HepG2 (cell line): ENCODE measurements around the gene TK1.

Source experiments
- EHMT2 ChIP-seq: fragments of 200-600 bp; sonication (generic); IDR thresholded peaks from 2 replicates; pipeline ENCODE4 v1.7.0; 2017; ENCODE audit warnings: antibody characterized with exemption, low read depth, low read length, borderline replicate concordance
- EP300 ChIP-seq, 3 experiments: sonication (generic) in 1 of 3; formaldehyde crosslinking in 1 of 3; IDR thresholded peaks; 2 replicates each; pipeline versions ENCODE4 v1.5.1 to v1.6.1; 2011 to 2020; ENCODE audit warnings: low read depth in 2 of 3, low read length in 2 of 3, borderline replicate concordance in 1 of 3, improper control_type of control experiment in 1 of 3, mild to moderate bottlenecking in 1 of 3, missing genetic modification reagents in 1 of 3, moderate library complexity in 1 of 3
- ESRRA ChIP-seq: sonication (generic); formaldehyde crosslinking; IDR thresholded peaks from 2 replicates; pipeline ENCODE4 v1.5.1; 2020; ENCODE audit warnings: mild to moderate bottlenecking, low read depth, missing genetic modification reagents
- NR2F1 ChIP-seq, 2 experiments: fragments of 450-650 bp in 1 of 2; formaldehyde crosslinking in 1 of 2; IDR thresholded peaks; 2 replicates each; pipeline versions ENCODE4 v1.5.0 to v1.6.1; 2016 to 2020; ENCODE audit warnings: mild to moderate bottlenecking in 1 of 2, missing compliant biosample characterization in 1 of 2, missing genetic modification reagents in 1 of 2, moderate library complexity in 1 of 2
- TAF1 ChIP-seq: sonication (generic); formaldehyde crosslinking; IDR thresholded peaks from 2 replicates; pipeline ENCODE4 v1.4.0; 2020; ENCODE audit warnings: missing genetic modification reagents
- TF ChIP-seq, protein P1 (sequence below): sonication (generic); formaldehyde crosslinking; IDR thresholded peaks from 2 replicates; pipeline ENCODE4 v1.4.0; 2020; ENCODE audit warnings: missing genetic modification reagents
- TF ChIP-seq, protein P2 (sequence below): sonication (generic); formaldehyde crosslinking; IDR thresholded peaks from 2 replicates; pipeline ENCODE4 v1.5.0; 2020; ENCODE audit warnings: mild to moderate bottlenecking, missing genetic modification reagents, moderate library complexity
- TF ChIP-seq, protein P3 (sequence below): sonication (generic); formaldehyde crosslinking; IDR thresholded peaks from 2 replicates; pipeline ENCODE4 v1.8.0; 2022; ENCODE audit warnings: missing genetic modification reagents, mild to moderate bottlenecking, moderate library complexity, borderline replicate concordance
- TF ChIP-seq, protein P4 (sequence below): IDR thresholded peaks from 2 replicates; pipeline ENCODE4 v1.6.1; 2018; ENCODE audit warnings: missing genetic modification reagents, mild to moderate bottlenecking, missing compliant biosample characterization

DNA sequence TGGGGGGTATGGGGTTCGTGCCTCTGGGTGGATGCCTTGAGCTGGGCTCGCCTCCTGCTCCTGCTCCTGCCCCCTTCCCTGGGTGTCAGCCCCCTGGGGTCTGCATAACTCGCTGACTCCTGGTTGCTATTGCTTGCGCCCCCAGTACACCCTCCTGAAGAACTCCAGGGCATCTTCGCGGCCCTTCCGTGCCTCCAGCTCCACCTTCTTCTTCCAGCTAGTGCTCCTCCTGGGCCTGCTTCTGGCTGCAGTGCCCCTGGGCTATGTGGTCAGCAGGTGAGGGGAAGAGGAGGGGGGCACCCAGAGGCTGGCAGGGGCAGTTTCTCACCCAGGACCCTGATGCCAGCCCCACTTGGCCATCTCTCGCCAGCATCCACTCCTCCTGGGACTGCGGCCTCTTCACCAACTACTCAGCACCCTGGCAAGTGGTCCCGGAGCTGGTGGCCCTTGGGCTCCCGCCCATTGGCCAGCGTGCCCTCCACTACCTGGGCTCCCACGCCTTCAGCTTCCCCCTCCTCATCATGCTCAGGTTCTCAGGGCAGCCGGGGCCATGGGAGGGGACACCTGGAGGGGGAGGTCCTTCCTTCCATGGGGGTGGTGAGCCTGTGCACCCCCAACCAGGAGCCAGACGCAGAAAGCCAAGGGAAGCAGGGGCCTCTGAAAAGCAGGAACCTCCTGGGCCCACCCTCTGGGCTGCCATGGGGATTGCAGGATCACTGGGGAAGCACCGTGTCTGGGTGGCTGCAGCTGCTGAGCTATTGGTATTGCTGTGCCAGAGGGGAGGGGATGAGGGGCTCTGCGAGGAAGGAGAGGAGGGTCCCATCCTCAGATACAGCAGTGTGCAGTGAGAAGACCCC lies 48.4 kb downstream of the TK1 start:
- TF ChIP-seq, protein P1, sequence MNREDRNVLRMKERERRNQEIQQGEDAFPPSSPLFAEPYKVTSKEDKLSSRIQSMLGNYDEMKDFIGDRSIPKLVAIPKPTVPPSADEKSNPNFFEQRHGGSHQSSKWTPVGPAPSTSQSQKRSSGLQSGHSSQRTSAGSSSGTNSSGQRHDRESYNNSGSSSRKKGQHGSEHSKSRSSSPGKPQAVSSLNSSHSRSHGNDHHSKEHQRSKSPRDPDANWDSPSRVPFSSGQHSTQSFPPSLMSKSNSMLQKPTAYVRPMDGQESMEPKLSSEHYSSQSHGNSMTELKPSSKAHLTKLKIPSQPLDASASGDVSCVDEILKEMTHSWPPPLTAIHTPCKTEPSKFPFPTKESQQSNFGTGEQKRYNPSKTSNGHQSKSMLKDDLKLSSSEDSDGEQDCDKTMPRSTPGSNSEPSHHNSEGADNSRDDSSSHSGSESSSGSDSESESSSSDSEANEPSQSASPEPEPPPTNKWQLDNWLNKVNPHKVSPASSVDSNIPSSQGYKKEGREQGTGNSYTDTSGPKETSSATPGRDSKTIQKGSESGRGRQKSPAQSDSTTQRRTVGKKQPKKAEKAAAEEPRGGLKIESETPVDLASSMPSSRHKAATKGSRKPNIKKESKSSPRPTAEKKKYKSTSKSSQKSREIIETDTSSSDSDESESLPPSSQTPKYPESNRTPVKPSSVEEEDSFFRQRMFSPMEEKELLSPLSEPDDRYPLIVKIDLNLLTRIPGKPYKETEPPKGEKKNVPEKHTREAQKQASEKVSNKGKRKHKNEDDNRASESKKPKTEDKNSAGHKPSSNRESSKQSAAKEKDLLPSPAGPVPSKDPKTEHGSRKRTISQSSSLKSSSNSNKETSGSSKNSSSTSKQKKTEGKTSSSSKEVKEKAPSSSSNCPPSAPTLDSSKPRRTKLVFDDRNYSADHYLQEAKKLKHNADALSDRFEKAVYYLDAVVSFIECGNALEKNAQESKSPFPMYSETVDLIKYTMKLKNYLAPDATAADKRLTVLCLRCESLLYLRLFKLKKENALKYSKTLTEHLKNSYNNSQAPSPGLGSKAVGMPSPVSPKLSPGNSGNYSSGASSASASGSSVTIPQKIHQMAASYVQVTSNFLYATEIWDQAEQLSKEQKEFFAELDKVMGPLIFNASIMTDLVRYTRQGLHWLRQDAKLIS (CRISPR knock-in tag) = no peak
- no peak for TF ChIP-seq EP300 (IDR thresholded peaks at IDR 0.05; ENCODE audit: low read depth in 2 of 2, low read length in 2 of 2)
- TF ChIP-seq EP300 (CRISPR knock-in tag; IDR thresholded peaks at IDR 0.05; ENCODE audit: borderline replicate concordance) = no peak
- no peak for TF ChIP-seq EHMT2
- TF ChIP-seq, protein P2, sequence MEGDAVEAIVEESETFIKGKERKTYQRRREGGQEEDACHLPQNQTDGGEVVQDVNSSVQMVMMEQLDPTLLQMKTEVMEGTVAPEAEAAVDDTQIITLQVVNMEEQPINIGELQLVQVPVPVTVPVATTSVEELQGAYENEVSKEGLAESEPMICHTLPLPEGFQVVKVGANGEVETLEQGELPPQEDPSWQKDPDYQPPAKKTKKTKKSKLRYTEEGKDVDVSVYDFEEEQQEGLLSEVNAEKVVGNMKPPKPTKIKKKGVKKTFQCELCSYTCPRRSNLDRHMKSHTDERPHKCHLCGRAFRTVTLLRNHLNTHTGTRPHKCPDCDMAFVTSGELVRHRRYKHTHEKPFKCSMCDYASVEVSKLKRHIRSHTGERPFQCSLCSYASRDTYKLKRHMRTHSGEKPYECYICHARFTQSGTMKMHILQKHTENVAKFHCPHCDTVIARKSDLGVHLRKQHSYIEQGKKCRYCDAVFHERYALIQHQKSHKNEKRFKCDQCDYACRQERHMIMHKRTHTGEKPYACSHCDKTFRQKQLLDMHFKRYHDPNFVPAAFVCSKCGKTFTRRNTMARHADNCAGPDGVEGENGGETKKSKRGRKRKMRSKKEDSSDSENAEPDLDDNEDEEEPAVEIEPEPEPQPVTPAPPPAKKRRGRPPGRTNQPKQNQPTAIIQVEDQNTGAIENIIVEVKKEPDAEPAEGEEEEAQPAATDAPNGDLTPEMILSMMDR (CRISPR knock-in tag) = no peak
- TF ChIP-seq, protein P3, sequence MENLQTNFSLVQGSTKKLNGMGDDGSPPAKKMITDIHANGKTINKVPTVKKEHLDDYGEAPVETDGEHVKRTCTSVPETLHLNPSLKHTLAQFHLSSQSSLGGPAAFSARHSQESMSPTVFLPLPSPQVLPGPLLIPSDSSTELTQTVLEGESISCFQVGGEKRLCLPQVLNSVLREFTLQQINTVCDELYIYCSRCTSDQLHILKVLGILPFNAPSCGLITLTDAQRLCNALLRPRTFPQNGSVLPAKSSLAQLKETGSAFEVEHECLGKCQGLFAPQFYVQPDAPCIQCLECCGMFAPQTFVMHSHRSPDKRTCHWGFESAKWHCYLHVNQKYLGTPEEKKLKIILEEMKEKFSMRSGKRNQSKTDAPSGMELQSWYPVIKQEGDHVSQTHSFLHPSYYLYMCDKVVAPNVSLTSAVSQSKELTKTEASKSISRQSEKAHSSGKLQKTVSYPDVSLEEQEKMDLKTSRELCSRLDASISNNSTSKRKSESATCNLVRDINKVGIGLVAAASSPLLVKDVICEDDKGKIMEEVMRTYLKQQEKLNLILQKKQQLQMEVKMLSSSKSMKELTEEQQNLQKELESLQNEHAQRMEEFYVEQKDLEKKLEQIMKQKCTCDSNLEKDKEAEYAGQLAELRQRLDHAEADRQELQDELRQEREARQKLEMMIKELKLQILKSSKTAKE (CRISPR knock-in tag) = no peak
- TF ChIP-seq NR2F1 (CRISPR knock-in tag; IDR thresholded peaks at IDR 0.05) = no peak
- TF ChIP-seq TAF1 (CRISPR knock-in tag) = no peak
- TF ChIP-seq, protein P4, sequence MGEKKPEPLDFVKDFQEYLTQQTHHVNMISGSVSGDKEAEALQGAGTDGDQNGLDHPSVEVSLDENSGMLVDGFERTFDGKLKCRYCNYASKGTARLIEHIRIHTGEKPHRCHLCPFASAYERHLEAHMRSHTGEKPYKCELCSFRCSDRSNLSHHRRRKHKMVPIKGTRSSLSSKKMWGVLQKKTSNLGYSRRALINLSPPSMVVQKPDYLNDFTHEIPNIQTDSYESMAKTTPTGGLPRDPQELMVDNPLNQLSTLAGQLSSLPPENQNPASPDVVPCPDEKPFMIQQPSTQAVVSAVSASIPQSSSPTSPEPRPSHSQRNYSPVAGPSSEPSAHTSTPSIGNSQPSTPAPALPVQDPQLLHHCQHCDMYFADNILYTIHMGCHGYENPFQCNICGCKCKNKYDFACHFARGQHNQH (CRISPR knock-in tag) = no peak
- TF ChIP-seq ESRRA (CRISPR knock-in tag) = no peak
